Smooth muscle cell (in vitro differentiated cells): Measurements from ENCODE around the gene CUEDC1. TPM values are rescaled to one million over a fixed set of nuclear protein-coding genes. Genes with fewer than 3 reads are reported as not detected.
A peak's percentile ranks its signal among the peaks of the same experiment; 100 is the strongest.

Source experiments
- DNase-seq: peaks from one replicate; lab custom pipeline; 2025; ENCODE audit not compliant: unreplicated experiment; lab: John Stamatoyannopoulos, UW
- H2AFZ ChIP-seq: fragments of 200-600 bp; sonication (generic); 2 replicates; pipeline ENCODE4 v1.6.0; 2016; ENCODE audit warnings: antibody characterized with exemption, low read depth, mild to moderate bottlenecking
- H3F3A ChIP-seq: fragments of 200-600 bp; sonication (generic); 2 replicates; pipeline ENCODE4 v1.6.0; 2017; ENCODE audit warnings: antibody characterized with exemption, low read depth
- H3K27ac ChIP-seq: fragments of 200-600 bp; sonication (generic); 2 replicates; pipeline ENCODE4 v1.5.1; 2016; ENCODE audit warnings: low read depth, mild to moderate bottlenecking
- H3K27me3 ChIP-seq: fragments of 200-600 bp; sonication (generic); 2 replicates; pipeline ENCODE4 v1.6.1; 2016; ENCODE audit warnings: low read depth, mild to moderate bottlenecking
- H3K36me3 ChIP-seq: fragments of 200-600 bp; sonication (generic); 2 replicates; pipeline ENCODE4 v1.5.1; 2016; ENCODE audit warnings: low read depth
- H3K4me1 ChIP-seq: fragments of 200-600 bp; sonication (generic); 2 replicates; pipeline ENCODE4 v1.5.1; 2016; ENCODE audit warnings: low read depth
- H3K4me2 ChIP-seq: fragments of 200-600 bp; sonication (generic); 2 replicates; pipeline ENCODE4 v1.6.0; 2016; ENCODE audit warnings: mild to moderate bottlenecking
- H3K4me3 ChIP-seq: fragments of 200-600 bp; sonication (generic); 2 replicates; pipeline ENCODE4 v1.5.1; 2016; ENCODE audit warnings: mild to moderate bottlenecking
- H3K79me2 ChIP-seq: fragments of 200-600 bp; sonication (generic); 2 replicates; pipeline ENCODE4 v1.6.0; 2016; ENCODE audit warnings: low read depth, mild to moderate bottlenecking
- H3K9ac ChIP-seq: fragments of 200-600 bp; sonication (generic); 2 replicates; pipeline ENCODE4 v1.6.0; 2016; ENCODE audit warnings: low read depth
- H3K9me3 ChIP-seq: fragments of 200-600 bp; sonication (generic); replicated peaks from 2 replicates; pipeline ENCODE4 v1.5.1; 2016; ENCODE audit warnings: low read depth
- H4K20me1 ChIP-seq: fragments of 200-600 bp; sonication (generic); 2 replicates; pipeline ENCODE4 v1.6.0; 2016; ENCODE audit warnings: low read depth
- CTCF ChIP-seq: fragments of 200-600 bp; sonication (generic); IDR thresholded peaks from 2 replicates; pipeline ENCODE4 v1.5.1; 2017; ENCODE audit warnings: borderline replicate concordance, mild to moderate bottlenecking, antibody characterized with exemption; ENCODE audit not compliant: insufficient read depth, poor library complexity, severe bottlenecking
- WGBS: methylation state at CpG from one replicate; pipeline ENCODE4 v1.1.7; 2016; ENCODE audit warnings: low lambda C conversion rate; 5-methylcytosine and 5-hydroxymethylcytosine counted together
- polyA plus RNA-seq: library from polyadenylated mRNA; unstranded; fragments of >200 nt; fragmentation: Nextera tagmentation; extraction: Ambion mirVana; gene quantifications from 2 replicates; pipeline ENCODE4 v1.2.1, GENCODE V29; 2016
- total RNA-seq: library from RNA; depleted of rRNA; stranded (reverse); fragments of >200 nt; gene quantifications from 2 replicates; pipeline ENCODE4 v1.2.3, GENCODE V29; 2014

CUEDC1 gene
- total and polyA plus RNA-seq, 2 experiments from 2014 or later, result 11.1 to 11.7 TPM

DNA sequence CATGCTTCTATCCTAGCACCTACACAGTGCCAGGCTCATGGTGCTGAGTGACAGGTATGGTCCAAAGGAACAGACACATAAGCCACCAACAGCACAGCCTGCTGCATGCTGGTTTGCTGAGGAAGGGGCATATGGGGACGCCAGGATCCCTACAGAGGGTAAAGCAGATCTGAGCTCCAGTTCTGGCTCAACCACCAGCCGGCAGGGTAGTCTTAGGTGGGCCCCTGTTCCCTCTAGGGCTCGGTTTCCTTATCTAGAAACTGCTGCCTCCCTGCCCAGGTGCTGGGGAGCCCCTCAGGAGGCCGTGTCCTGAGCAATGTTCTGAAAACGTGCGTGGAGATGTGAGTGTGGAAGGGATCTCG is 81.2 kb downstream of the CUEDC1 start:
- peak overlapping the region; percentile 90 for H3K9ac ChIP-seq
- peak overlapping the region; percentile 96 for H3K27ac ChIP-seq
- 51% methylated on average over 7 of the region's 7 CpGs for WGBS
- no peaks in the 10 kb centered on the region for H3K79me2 ChIP-seq
- H3F3A ChIP-seq, result peaks cover 29% of the 10 kb centered on the region
- peak overlapping the region; percentile 86 for H3K4me2 ChIP-seq
- TF ChIP-seq CTCF, result no peak
- no peak overlapping the region for H2AFZ ChIP-seq
- H3K4me1 ChIP-seq, result peaks cover 34% of the 10 kb centered on the region
- H4K20me1 ChIP-seq, result peaks cover 6% of the 10 kb centered on the region
- no peaks in the 10 kb centered on the region for H3K36me3 ChIP-seq
- H3K9me3 ChIP-seq, result no peaks in the 10 kb centered on the region
- no peak overlapping the region for H3K4me3 ChIP-seq
- DNase-seq, result no peak
- H3K27me3 ChIP-seq, result no peaks in the 10 kb centered on the region

DNA sequence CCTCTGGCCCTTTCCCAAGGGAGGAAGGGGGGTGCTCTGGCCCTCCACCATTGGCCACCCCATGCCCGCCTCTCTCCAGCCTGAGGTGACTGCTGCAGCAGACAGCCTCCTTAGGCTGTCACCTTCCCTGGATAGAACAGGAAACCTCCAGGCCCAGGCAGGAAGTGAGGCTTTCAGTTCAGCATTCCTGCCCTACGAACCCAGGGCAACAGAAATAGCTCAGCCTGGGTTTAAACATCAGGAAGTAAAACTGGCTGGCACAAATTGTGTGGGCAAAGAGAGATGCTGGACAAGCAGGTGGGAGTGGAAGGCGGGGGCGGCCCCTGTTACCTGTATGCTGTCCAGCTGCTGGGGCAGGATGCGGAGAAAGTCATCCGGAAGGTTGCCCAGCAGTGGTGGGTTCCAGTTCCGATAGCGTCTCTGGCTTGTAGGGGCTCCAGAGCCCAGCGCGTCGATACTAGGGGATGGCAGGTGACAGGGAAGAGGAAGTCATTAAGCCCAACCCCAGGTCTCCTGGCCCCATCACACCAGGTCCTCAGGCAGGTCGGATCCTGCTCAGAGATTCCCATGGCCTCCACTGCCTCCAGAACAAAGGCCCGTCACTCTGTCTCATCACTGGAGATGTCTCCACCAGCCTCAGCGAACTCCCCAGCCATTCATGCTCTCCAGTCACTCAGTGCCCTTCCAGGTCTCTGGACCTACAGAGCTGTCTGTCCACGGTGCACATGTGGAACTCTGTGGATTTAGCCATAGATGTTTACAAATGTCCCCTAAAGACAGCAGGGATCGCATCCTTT is 81.8 kb downstream of the CUEDC1 start:
- H3K4me2 ChIP-seq, result peak overlapping the region; percentile 86
- 98% methylated on average over 16 of the region's 16 CpGs for whole genome bisulfite sequencing
- no peaks in the 10 kb centered on the region for H3K27me3 ChIP-seq
- no peak overlapping the region for H3K4me3 ChIP-seq
- no peaks in the 10 kb centered on the region for H3K36me3 ChIP-seq
- TF ChIP-seq CTCF, result no peak
- H2AFZ ChIP-seq, result no peak overlapping the region
- H3K9ac ChIP-seq, result peak overlapping the region; percentile 90
- peaks cover 29% of the 10 kb centered on the region for H3F3A ChIP-seq
- peaks cover 35% of the 10 kb centered on the region for H3K4me1 ChIP-seq
- no peak for DNase-seq
- no peaks in the 10 kb centered on the region for H3K79me2 ChIP-seq
- peaks cover 9% of the 10 kb centered on the region for H4K20me1 ChIP-seq
- H3K27ac ChIP-seq, result peak overlapping the region; percentile 96
- no peaks in the 10 kb centered on the region for H3K9me3 ChIP-seq

GRCh38 chr17:57872536-57872935 is 82.7 kb downstream of the CUEDC1 start:
- TF ChIP-seq CTCF, result no peak
- no peaks in the 10 kb centered on the region for H3K9me3 ChIP-seq
- no peak overlapping the region for H3K9ac ChIP-seq
- no peak overlapping the region for H3K4me2 ChIP-seq
- 98% methylated on average over 14 of the region's 14 CpGs for WGBS
- H3K36me3 ChIP-seq, result no peaks in the 10 kb centered on the region
- H2AFZ ChIP-seq, result no peak overlapping the region
- H3K27me3 ChIP-seq, result no peaks in the 10 kb centered on the region
- peaks cover 27% of the 10 kb centered on the region for H3F3A ChIP-seq
- no peak overlapping the region for H3K27ac ChIP-seq
- H3K4me1 ChIP-seq, result peaks cover 37% of the 10 kb centered on the region
- no peak overlapping the region for H3K4me3 ChIP-seq
- H3K79me2 ChIP-seq, result no peaks in the 10 kb centered on the region
- DNase-seq, result no peak
- peaks cover 9% of the 10 kb centered on the region for H4K20me1 ChIP-seq

DNA sequence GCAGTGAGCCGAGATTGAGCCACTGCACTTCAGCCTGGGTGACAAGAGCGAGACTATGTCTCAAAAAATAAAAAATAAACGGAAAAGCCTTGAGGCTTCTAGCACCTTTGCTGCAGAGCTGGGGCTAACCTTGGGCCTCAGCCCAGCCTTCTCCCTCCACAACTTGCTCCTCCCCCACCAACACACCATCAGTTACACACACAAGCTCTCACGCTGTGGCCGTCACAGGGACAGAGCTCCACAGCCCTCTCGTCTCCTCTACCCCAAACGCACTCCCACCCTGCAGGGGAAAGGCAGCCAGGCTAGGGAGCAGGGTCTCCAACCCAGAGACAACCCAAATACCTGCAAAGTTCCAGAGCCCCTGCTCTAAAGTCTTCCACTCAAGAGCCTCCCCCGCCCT is 83.3 kb downstream of the CUEDC1 start:
- H3K27me3 ChIP-seq, result no peaks in the 10 kb centered on the region
- H3K36me3 ChIP-seq, result no peaks in the 10 kb centered on the region
- no peaks in the 10 kb centered on the region for H3K79me2 ChIP-seq
- no peak overlapping the region for H3K4me2 ChIP-seq
- peaks cover 34% of the 10 kb centered on the region for H3F3A ChIP-seq
- H4K20me1 ChIP-seq, result peaks cover 9% of the 10 kb centered on the region
- 84% methylated on average over 8 of the region's 8 CpGs for WGBS
- no peak overlapping the region for H3K9ac ChIP-seq
- no peak overlapping the region for H3K4me3 ChIP-seq
- peaks cover 38% of the 10 kb centered on the region for H3K4me1 ChIP-seq
- no peak for DNase-seq
- no peak overlapping the region for H2AFZ ChIP-seq
- H3K9me3 ChIP-seq, result no peaks in the 10 kb centered on the region
- no peak overlapping the region for H3K27ac ChIP-seq
- no peak for TF ChIP-seq CTCF
